ENCODE data around the gene IL17RB.

The IL17RB gene

DNA sequence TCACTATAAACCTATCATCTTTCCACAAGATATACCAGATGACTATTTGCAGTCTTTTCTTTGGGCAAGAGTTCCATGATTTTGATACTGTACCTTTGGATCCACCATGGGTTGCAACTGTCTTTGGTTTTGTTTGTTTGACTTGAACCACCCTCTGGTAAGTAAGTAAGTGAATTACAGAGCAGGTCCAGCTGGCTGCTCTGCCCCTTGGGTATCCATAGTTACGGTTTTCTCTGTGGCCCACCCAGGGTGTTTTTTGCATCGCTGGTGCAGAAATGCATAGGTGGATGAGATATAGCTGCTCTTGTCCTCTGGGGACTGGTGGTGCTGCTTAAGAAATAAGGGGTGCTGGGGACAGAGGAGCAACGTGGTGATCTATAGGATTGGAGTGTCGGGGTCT, 33.9 kb upstream of the IL17RB start:
- DNase-seq: no peak

DNA sequence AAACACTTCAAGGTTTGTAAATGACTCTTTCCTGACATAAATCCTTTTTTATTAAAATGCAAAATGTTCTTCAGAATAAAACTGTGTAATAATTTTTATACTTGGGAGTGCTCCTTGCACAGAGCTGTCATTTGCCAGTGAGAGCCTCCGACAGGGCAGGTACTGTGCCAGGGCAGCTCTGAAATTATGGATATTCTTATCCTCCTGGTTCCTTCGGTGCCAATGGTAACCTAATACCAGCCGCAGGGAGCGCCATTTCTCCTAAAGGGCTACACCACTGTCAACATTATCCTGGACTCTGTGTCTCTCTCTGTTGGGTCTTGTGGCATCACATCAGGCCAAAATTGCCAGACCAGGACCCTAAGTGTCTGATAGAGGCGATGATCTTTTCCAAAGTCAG, 33.1 kb upstream of the IL17RB start:
- DNase-seq: no peak

DNA sequence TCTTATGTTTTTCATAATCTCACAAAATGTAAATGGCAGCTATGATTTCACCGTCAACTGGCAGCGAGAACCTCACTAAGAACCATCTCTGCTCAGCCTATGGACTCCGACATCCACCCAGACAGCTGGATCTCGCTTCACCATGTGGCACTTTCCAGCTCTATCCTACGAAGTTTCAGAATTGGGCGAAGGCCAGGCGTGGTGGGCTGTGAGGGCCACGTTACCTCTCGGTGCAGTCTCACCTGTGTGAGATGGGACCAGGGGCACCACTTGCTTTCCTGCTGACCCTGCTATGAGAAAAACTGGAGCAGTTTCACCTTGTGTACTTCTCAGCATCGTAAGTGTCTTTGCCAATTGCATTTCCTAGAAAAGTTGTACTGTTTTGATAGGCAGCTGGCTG, 32.5 kb upstream of the IL17RB start:
- DNase-seq: no peak

DNA sequence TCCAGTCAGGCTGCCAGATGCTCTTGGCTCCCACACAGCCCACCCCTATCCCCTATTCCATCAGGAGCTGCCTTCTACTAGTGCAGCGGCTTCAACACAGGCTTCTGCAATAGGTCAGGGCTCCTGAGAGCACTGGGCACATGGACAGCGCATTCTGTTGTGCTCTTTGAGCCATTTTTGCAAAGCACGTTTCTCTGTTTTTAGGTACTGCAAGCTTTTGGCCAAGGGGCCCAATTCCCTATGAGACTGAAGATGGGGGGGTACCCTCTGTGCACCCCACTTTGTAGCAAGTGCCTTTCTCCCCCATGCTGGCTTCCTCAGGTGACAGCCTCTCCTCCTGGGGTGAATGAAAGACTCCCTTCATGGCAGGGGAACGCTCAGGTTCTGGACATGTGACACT, 31.3 kb upstream of the IL17RB start:
- DNase-seq: no peak

DNA sequence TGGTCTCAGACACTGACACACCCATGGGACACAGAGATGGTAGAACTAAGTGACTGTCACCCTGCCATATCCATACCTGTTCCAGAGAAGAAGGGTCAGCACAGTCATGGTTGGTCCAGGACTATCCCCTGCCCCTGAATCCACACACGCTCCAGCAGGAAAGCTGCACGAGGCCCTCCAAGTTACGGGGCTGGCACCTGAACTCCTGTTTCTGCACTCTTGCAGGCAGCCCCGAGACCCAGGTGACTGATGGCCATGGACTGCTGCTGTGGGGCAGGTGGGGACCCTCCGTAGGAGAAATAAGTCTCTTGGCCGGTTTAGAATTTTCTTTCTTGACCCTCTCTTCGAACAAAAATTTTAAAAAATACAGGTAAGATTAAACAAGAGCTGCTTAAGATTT, 30.7 kb upstream of the IL17RB start:
- DNase-seq: no peak

DNA sequence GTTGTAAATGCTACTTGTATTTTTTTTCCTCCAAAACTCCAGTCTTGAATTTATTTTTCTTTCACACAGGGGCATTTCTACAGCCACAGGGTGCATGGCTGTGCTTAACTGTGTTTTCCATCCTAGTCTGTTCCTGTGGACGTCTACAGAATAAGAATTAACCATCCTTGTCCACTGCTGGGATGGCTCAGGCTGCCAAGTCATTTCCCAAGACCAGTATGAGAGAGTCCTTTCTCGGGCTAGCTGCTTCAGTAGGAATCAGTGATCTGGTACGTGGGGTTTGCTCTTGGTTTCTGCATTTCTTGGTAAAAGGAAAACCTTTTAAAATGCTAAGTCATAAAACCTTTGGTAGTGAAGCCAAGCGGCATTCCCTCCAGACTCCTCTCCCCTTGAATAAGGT, 29.9 kb upstream of the IL17RB start:
- no peak for DNase-seq

DNA sequence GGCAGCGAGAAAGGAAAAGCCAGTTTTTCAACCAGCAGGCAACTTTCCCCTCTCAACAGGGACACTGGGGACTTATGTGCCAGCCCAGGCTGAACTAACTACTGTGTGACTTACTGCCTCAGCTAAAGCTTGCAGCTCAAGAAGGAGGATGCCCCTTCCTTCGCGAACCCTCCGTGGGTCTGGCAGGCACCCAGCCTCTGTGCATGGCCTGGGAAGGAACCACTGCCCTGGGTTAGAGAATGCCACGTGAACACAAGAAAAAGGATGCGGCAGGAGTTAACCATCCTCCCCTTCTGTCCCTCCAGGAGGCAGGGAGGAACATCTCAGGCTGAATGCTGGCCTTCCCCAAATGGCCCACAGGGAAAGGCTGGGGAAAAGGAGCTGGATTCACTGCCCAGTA, 29.2 kb upstream of the IL17RB start:
- DNase-seq: no peak

DNA sequence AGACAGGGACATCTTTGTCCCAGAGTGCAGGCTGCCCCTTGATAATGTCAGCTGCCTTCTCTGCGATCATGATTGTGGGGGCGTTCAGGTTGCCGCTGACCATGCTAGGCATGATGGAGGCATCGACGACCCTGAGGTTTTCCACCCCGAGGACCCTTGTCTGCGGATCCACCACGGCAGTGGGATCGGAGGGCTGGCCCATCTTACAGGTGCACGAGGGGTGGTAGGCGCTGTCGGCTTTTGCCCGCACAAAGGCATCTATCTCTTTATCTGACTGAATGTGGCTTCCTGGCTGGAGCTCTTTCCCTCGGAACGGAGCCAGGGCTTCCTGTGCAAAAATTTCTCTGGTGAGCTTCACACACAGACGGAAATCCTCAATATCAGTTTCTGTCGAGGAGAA, 28.6 kb upstream of the IL17RB start:
- DNase-seq: no peak

DNA sequence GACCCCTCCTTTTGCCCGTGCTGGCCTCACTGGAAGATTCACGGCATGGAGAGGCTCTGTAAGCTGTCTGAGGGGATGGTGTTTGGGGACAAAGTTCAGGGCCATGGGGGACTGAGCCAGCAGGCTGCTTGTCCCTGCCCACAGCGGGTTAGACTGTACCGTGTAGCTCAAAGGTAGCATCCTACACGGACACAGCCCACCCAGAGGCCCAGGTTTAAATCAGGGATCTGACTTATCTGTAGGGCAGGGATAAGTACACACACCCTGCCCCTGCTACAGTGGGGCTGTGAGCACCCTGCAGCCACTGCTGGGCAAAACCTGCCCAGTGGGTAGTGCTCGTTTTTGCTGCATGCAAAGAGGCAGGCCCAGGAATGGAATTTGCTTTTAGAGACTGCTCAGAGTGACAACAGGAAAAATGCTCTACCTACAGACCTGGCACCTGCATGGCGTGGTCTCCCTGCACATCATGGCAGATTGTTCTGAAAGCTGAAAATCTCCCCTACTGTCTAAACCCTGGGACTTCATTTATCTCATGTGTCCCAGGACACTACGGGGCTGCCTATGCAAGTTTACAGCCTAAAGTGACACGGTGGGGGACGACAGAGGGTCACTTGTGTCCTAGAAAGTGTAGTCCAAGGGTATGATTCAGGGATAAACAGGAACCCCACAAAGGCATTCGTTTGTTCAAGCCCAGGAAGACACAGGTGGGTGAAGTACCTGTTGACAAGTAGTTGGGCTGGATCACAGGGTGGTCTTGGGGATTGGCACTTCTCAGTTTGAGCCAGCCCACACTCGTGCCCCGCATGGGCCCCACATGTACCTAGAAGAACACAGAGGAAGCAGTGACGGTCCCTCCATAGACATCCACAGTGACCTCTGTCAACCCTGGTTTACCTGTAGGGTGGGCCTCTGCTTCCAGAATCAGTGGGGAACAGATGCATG, 27.9 kb upstream of the IL17RB start:
- DNase-seq: no peak

DNA sequence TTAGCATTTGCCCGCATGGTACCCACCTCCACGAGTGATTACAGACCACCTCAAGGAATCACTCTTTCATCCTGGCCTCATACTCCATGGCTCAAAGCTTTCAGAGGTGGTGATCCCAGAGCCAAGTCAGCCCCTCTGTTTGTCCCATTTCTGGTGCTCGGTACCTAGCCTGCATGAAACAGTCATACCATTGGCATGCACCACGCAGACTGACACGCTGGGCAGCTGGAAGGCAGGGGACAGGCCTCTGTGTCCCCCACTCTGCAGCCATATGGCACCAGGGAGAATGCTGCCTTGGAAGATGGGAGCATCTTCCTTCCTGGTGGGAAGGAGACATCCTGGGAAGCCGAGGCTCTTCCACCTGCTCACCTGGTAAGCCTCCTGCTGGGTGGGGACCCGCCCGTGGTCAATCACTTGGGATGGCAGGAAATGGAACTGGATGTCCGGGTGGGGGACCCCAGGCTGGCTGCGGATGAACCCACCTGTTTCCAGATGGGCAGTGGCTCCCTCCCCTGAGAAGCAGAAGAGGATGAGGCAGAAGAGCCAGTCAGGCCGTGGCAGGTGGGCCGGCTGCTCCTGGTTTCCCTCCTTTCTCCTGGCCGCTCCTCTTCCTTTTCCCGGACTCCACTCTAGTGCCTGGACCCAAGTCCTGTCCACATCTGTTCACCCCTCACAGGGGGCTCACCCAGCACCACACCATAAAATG, 27.1 kb upstream of the IL17RB start:
- no peak for DNase-seq

DNA sequence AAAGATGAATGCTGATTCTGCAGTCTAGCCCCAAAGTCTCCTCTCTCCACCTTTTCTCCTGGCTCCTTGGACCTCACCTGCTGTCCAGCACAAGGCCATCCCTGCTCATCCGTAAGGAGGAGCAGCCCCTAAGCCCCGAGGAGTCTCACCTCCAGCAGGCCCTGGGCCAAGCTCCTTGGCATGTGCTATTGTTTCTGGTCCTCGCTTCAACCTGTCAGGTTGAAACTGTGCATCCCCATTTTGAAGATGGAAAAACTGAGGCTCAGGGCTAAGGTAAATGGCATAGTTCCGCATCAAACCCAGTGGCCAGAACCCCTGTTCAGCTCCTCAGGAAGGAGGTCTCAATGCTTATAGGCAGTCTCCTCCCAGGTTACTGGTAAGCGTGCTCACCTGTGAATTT, 26.3 kb upstream of the IL17RB start:
- DNase-seq: no peak

DNA sequence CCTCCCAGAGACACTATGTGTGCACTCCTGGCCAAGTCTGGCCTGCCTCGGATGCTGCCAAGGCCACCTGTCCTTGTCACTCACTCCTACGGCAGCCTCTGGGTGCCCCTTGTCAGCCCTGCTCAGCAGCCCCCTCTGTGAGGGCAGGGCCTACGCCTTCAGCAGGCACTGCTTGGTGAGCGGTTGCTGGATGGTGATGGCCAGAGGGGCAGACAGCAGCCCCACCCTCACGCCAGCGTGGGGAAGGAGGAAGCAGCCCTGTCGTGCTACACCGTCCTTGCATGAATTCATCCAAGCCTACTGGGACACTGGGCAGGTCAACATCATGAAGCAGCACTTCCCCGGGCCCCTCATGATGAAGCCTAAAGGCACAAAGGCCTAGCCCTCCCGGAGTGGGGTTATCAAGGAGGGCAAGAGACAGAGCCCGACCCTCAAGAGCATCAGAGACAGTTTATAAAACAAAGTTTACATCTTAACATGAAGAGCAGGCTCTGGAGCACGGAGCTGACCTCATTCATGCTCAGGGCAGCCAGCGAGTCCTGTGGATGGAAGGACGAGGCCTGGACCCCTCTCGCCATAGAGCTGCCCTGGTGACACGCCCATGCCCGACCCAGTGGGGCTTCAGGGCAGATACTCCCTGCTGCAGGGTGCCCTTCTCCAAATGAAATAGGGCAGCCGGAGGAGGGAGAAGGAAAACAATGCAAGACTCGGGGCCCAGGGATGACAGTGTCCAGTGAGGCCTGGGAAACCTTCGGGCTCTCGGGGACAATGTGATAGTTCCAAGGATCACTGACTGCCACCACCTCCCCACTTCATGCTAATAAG, 25.4 kb upstream of the IL17RB start:
- DNase-seq: no peak

DNA sequence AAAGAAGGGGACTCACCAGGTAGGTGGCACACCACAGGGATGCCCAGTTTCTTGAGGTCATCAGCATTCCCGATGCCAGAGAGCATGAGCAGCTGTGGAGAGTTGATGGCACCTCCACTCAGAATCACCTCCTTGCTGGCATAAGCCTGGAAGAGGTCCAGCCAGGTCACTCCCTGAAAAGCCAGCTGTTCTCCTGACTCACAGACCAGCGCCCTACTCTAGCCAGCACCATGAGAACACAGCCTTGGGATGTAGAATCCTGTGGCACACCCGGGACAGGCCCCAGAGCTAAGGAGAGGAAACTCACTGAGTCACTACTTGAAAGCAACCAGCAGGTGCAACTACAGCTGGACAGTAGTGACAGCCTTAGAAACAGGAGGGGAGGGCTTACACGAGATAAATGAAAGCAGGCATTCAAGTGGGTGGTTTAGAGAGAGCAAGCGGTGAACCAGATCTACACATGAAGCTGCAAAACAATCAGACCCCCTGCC, 24.7 kb upstream of the IL17RB start:
- DNase-seq: no peak

DNA sequence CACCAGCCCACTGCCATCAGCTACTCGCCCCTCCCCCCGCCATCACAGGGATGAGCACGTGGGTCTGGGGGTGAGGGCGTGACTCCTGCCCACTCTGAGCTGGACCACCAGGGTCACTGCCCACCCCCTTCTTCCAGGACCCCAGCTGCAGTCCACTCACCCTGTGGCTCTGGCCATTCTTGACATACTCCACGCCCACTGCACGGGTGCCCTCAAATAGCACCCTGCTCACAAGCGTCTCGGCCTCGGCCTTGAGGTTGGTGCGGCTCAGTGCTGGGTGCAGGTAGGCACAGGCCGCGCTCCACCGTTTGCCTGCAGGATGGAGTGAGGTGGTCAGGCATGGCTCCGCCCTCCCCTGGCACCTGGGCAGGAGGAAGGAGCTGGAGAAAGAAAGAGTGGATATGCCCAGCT, 24.0 kb upstream of the IL17RB start:
- no peak for DNase-seq

DNA sequence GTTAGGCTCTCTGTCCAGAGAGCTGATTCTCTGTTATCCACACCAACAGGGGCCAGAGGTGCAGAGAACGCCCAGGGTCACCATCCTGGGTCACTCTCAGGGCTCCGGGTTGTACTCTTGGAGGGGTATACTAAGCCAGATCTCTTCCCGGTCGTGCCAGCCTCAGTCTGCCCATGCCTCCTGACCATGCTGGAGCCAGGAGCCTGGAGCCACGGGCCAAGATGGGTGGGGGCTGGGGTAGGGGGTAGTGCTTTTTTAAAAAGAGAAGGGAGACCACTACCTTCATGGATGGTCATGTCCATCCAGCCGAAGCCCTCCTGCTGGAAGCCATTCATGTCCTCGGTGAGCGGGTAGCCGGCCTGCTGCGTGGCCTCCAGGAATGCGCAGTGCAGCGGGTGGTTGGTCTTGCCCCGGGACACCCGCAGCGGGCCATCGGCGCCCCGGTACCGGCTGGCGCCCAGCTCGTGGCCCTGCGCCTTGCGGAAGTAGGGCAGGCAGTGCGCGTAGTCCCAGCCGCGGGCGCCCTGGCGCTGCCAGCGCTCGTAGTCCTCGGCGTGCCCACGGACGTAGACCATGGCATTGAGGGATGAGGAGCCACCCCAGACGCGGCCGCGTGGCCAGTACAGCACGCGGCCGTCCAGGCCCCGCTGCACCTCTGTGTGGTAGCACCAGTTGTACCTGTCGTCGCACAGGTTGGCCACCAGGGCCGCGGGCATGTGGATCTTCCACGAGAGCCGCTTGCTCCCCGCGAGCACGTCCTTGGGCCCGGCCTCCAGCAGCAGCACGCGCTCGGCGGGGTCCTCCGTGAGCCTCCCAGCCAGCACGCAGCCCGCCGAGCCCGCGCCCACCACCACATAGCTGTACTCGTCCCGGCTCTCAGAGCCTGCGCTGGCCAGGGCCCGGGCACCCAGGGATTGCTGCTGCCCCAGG, 23.1 kb upstream of the IL17RB start:
- DNase-seq: no peak

DNA sequence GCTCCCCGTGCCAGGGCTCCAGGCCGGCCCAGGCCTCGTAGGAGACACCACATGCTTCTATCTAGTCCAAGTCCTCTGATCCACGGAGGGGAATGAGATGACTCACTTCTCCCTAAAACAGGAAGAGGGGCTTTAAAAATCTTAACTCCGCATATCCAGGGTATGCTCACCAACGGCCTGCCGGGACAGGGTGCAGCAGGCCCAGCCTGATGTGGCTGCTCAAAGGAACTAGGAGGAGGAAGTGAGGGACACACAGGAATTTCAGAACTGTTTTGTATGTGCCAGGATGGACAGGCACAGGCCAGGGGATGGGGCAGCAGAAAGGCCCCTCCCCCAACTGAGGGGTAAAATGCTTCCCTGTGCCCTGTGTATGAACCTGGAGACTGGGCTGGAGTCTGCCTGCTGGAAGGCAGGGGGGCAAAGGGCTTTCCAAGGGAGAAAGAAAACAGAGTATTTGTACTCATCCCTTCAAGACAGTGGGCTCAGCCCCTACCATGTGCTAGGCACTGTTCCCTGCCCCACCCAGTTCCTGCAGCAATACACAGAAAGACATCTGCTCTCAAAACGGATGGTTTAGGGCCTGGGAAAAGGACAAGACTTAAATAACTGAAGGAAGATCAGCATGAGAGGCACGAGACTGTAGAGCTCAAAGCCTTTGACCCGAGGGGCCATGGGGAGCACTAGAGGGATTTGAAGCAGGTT, 22.3 kb upstream of the IL17RB start:
- DNase-seq: no peak

DNA sequence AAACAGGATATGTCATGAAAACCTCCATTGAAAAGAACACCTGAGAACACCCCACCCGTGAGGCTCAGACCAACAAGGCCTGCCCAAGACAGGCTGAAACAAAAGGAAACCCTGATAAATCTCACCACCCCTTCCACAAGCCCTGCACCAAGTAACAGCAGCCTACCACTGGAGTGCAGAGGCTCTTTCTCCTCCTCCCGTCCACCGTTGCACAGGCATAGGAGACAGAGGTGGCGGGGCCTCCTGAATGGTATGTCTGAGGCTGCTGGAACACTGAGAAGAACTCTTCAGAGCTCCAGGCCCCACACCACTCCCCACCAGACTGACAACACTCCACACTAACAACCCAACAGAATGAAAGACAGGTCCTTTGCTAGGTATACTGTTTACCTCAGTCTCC, 21.6 kb upstream of the IL17RB start:
- DNase-seq: no peak

DNA sequence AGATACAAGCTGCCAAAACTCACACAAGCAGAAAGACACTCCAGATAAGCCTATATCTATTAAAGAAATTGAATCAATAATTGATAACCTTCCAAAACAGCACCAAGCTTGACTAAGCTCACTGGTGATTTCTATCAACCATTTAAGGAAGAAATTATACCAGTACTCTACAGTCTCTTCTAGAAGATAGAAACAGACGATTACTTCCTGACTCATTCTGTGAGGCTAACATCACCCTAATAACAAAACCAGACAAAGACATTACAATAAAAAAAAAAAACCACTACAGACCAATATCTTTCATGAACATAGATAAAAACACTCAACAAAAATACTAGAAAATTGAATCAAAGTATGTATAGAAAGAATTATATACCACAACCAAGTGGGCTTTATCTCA, 20.3 kb upstream of the IL17RB start:
- DNase-seq: no peak

DNA sequence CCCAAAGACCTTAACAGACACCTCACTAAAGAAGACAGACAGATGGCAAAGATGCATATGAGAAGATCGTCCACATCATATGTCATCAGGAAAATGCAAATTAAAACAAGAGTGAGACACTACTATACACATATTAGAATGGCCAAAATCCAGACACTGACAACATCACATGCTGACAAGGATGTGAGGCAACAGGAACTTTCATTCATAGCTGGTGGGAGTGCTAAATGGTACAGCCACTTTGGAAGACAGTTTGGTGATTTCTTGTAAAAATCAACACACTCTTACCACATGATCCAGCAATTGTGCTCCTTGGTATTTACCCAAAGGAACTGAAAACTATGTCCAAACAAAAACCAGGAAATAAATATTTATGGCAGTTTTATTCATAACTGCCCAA, 17.8 kb upstream of the IL17RB start:
- DNase-seq: peak; percentile 62 to 78

DNA sequence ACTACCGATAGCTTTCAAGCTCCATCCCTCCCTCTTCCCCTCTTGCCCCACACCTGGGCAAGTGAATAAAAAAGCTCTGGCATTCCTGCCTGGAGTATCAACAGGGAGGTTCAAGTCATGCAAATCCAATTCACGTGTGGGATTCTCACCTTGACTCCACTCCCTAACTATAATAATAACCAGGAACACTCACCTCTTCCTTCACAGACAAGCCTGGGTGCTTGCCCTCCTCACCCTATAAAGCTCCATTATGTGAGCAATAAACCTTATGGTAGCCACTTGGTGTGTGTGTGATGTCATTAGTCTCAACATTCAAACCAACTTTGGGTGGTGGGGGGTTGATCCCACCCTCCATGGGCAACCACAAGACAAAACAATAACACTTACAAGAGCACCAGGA, 16.8 kb upstream of the IL17RB start:
- no peak for DNase-seq

DNA sequence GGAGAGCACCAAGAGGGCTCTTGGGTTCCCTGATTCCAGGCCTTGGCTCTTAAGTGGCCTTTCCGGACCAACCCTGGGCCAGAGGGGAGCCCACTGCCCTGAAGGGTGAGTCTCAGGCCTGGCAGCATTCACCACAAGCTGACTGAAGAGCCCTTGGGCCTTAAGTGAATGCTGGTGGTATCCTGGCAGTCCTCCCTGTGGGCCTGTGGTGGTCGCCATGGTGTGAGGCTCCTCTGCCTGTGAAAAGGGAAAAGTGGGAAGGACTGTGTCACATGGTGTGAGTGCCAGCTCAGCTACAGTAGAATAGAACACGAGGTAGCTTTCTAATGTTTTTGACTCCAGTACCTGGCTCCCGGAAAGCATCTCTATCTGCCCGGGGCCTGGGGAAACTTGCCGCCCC, 15.4 kb upstream of the IL17RB start:
- no peak for DNase-seq

Data from inflammatory macrophage treated with lipopolysaccharide for 1 hour (primary cell).